SK-N-SH (cell line): ENCODE data around the gene TBC1D9B.

ENCODE experiments used
- EP300 ChIP-seq, 2 experiments: IDR thresholded peaks; 2 replicates each; pipeline versions ENCODE4 v1.4.0 to v1.6.1; 2012; ENCODE audit warnings: borderline replicate concordance in 1 of 2, low read depth in 1 of 2, low read length in 1 of 2
- EZH2phosphoT487 ChIP-seq: fragments of 200-600 bp; sonication (generic); IDR thresholded peaks from 2 replicates; pipeline ENCODE4 v1.6.1; 2017; ENCODE audit warnings: low read depth, mixed run types, mild to moderate bottlenecking, antibody characterized with exemption, moderate library complexity, borderline replicate concordance
- JUND ChIP-seq: IDR thresholded peaks from 2 replicates; pipeline ENCODE4 v1.4.0; 2012
- TF ChIP-seq, protein P1 (sequence below): fragments of 200-600 bp; sonication (generic); IDR thresholded peaks from 2 replicates; pipeline ENCODE4 v1.6.1; 2017; ENCODE audit warnings: antibody characterized with exemption, mild to moderate bottlenecking, moderate library complexity

DNA sequence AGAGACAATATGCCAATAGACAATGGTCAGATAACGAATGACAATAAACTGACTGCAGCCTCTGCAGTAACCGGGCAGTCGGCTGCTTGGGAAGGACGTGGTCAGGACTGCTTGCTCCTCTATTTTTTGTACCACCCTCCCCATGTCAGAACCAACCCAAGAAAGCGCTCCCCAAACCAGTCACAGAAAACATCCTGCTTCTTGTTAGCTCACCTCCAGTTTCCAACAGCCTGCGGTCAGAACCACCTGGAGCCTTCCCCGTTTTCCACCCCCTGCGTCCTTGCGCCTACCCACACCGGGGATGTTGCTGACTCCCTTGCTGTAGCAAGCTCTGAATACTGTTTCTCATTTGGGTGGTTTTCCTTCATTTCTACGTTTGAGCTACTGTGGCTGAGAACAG, 47.4 kb downstream of the TBC1D9B start:
- no peak for TF ChIP-seq EP300 (IDR thresholded peaks at IDR 0.05; ENCODE audit: borderline replicate concordance in 1 of 2, low read depth in 1 of 2, low read length in 1 of 2)
- no peak for TF ChIP-seq EZH2phosphoT487
- TF ChIP-seq, protein P1, sequence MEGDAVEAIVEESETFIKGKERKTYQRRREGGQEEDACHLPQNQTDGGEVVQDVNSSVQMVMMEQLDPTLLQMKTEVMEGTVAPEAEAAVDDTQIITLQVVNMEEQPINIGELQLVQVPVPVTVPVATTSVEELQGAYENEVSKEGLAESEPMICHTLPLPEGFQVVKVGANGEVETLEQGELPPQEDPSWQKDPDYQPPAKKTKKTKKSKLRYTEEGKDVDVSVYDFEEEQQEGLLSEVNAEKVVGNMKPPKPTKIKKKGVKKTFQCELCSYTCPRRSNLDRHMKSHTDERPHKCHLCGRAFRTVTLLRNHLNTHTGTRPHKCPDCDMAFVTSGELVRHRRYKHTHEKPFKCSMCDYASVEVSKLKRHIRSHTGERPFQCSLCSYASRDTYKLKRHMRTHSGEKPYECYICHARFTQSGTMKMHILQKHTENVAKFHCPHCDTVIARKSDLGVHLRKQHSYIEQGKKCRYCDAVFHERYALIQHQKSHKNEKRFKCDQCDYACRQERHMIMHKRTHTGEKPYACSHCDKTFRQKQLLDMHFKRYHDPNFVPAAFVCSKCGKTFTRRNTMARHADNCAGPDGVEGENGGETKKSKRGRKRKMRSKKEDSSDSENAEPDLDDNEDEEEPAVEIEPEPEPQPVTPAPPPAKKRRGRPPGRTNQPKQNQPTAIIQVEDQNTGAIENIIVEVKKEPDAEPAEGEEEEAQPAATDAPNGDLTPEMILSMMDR: no peak
- no peak for TF ChIP-seq JUND
